ENCODE measurements around the gene GNGT1. TPM values are rescaled to one million over a fixed set of nuclear protein-coding genes. Genes with fewer than 3 reads are reported as not detected.
A peak's percentile ranks its signal among the peaks of the same experiment; 100 is the strongest.

GNGT1 gene
- polyA plus RNA-seq: not detected
- long read RNA-seq, donor 1, partial matches to known transcripts: 0 of 7 reads
- long read RNA-seq, donor 1, other reads (novel, unspliced or antisense): 7 of 7 reads
- long read RNA-seq, donor 2: 0 reads
- long read RNA-seq, donor 3: 0 reads
- long read RNA-seq, donor 4: 0 reads
- long read RNA-seq, donor 5: 0 reads
- long read RNA-seq, donor 6: 0 reads
- long read RNA-seq, donor 7: 0 reads
- long read RNA-seq, donor 8: 0 reads
- long read RNA-seq, donor 9: 0 reads
- long read RNA-seq, donor 10: 0 reads

DNA sequence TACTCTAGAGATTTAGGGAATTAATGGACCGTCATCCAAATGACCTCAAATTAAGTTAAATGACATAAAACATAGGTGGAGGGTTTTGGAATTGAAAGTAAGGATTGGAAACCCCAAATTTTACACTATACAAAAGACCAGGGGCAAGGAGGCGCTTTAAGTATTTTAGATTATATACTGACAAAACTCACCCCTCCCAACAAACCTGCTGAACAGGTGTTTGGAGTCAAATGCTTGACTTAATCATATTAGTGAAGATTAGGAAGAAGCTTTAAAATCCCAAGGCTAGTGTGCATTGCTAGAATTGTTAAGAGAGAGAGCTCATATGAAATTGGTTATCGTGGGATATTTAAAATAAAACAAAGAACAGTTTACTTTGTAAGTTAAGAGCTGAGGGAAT lies at the start of gene GNGT1:
Gene GNGT1, plus strand, starts transcription at position 301 of the 400 bp plus-strand sequence. CDS start 180 bp downstream, outside the sequence.
- DNase-seq: no peak
- FAIRE-seq: no peak
- Histone ChIP-seq H3K4me1 (ENCODE audit: control insufficient read depth in 3 of 3, insufficient read depth in 2 of 3, low read depth in 1 of 3, low read length in 2 of 3) (no peaks in the 10 kb centered on the region), H3K4me3 (ENCODE audit: low read depth in 1 of 3, low read length in 3 of 3) (no peak within 1 kb of the TSS), H3K27ac (ENCODE audit: low read depth in 1 of 3, low read length in 2 of 3) (no peak within 1 kb of the TSS), H3K27me3 (ENCODE audit: control insufficient read depth in 3 of 3, insufficient read depth in 3 of 3, low read length in 3 of 3) (no peaks in the 10 kb centered on the region), H3K36me3 (ENCODE audit: control insufficient read depth in 3 of 3, insufficient read depth in 2 of 3, low read depth in 1 of 3, low read length in 3 of 3) (no peaks in the 10 kb centered on the region), H3K9me3 (ENCODE audit: control insufficient read depth in 2 of 2, insufficient read depth in 1 of 2, low read depth in 1 of 2, low read length in 1 of 2) (no peaks in the 10 kb centered on the region)
- WGBS, 3 donors: 82 to 88% (median 87%) methylated on average over 3 of the region's 3 CpGs

DNA sequence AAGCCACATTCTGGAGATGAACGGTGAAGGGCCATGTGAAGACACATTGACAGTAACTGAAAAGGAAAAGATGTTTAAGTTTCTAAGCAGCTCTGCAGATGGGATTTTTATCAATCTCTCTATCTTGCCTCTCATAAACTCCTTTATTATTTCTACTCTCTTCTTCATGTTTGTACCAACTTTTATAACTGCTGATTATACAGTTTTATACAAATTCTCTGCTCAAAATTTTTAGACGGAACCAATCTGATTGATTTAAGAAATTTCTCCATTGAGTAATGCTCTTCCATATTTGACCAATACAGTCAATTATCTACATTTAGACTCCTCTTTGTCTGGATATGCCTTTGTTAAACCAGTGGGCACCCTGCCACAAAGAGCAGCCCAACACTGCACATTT lies 47.5 kb upstream of the GNGT1 start:
- 83 to 92% (median 86%) methylated on average over 2 of the region's 2 CpGs for WGBS, 3 donors
- Histone ChIP-seq H3K4me3 (ENCODE audit: low read depth in 1 of 3, low read length in 3 of 3) (no peak overlapping the region), H3K36me3 (ENCODE audit: control insufficient read depth in 3 of 3, insufficient read depth in 2 of 3, low read depth in 1 of 3, low read length in 3 of 3) (no peaks in the 10 kb centered on the region), H3K27me3 (ENCODE audit: control insufficient read depth in 3 of 3, insufficient read depth in 3 of 3, low read length in 3 of 3) (peaks cover 0 to 2% (median 0%) of the 10 kb centered on the region in 3 donors), H3K27ac (ENCODE audit: low read depth in 1 of 3, low read length in 2 of 3) (no peak overlapping the region), H3K9me3 (ENCODE audit: control insufficient read depth in 2 of 2, insufficient read depth in 1 of 2, low read depth in 1 of 2, low read length in 1 of 2) (no peaks in the 10 kb centered on the region), H3K4me1 (ENCODE audit: control insufficient read depth in 3 of 3, insufficient read depth in 2 of 3, low read depth in 1 of 3, low read length in 2 of 3) (no peaks in the 10 kb centered on the region)
- no peak for FAIRE-seq
- DNase-seq: no peak

DNA sequence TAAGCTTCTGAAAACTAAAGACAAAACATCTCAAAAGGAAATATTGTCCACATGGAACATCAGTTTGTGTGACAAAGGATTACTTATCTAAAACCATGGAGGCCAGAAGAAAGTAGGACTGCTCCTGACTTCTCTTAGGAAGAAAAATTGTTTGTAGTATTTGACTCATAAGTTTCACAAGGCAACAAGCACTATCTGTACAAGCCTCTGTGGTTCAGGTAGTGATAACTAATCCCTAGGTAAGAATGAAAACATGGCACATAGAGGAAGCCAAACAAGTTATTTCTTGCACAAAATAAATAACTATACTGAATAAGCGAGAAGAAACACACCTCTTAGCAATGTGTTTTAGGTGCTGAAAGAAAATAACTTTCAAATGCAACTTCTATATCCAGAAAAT lies 46.1 kb upstream of the GNGT1 start:
- no peak for FAIRE-seq

DNA sequence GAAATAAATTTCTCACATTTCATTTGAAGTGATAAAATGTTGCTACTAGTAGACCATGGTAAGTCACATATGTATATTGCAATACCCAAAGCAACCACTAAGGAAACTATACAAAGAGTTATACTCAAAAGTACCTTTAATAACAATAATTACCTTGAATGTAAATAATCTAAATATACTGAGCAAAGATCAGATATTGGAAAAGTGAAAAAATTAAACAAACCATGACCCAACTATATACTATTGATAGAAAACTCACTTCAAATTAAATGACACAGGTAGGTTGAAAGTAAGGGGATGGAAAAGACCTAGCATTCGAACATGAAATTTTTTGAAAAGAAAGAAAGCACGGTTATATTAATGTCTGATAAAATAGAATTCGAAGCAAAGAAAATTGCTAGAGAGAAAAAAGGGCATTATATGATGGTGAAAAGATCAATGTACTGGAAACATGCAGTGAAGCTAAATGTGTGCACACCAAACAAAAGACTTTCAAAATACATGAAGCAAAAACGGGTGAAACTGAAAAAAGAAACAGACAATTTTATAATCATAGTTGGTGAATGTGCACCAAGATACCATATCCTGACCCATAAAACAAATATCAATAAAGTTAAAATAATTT lies 44.9 kb upstream of the GNGT1 start:
- DNase-seq (no peak), FAIRE-seq (no peak)
- Histone ChIP-seq H3K9me3 (ENCODE audit: control insufficient read depth in 2 of 2, insufficient read depth in 1 of 2, low read depth in 1 of 2, low read length in 1 of 2) (no peaks in the 10 kb centered on the region), H3K27me3 (ENCODE audit: control insufficient read depth in 3 of 3, insufficient read depth in 3 of 3, low read length in 3 of 3) (peaks cover 0 to 2% (median 0%) of the 10 kb centered on the region in 3 donors), H3K4me1 (ENCODE audit: control insufficient read depth in 3 of 3, insufficient read depth in 2 of 3, low read depth in 1 of 3, low read length in 2 of 3) (no peaks in the 10 kb centered on the region), H3K27ac (ENCODE audit: low read depth in 1 of 3, low read length in 2 of 3) (no peak overlapping the region), H3K36me3 (ENCODE audit: control insufficient read depth in 3 of 3, insufficient read depth in 2 of 3, low read depth in 1 of 3, low read length in 3 of 3) (no peaks in the 10 kb centered on the region), H3K4me3 (ENCODE audit: low read depth in 1 of 3, low read length in 3 of 3) (no peak overlapping the region)
- 69 to 82% (median 78%) methylated on average over 4 of the region's 4 CpGs for WGBS, 3 donors

More for the DNA sequence above, 46.1 kb upstream of the GNGT1 start:
- Histone ChIP-seq H3K36me3 (ENCODE audit: control insufficient read depth in 3 of 3, insufficient read depth in 2 of 3, low read depth in 1 of 3, low read length in 3 of 3) (no peaks in the 10 kb centered on the region), H3K27ac (ENCODE audit: low read depth in 1 of 3, low read length in 2 of 3) (no peak overlapping the region), H3K4me1 (ENCODE audit: control insufficient read depth in 3 of 3, insufficient read depth in 2 of 3, low read depth in 1 of 3, low read length in 2 of 3) (no peaks in the 10 kb centered on the region), H3K27me3 (ENCODE audit: control insufficient read depth in 3 of 3, insufficient read depth in 3 of 3, low read length in 3 of 3) (peaks cover 0 to 2% (median 0%) of the 10 kb centered on the region in 3 donors), H3K4me3 (ENCODE audit: low read depth in 1 of 3, low read length in 3 of 3) (no peak overlapping the region), H3K9me3 (ENCODE audit: control insufficient read depth in 2 of 2, insufficient read depth in 1 of 2, low read depth in 1 of 2, low read length in 1 of 2) (no peaks in the 10 kb centered on the region)
- DNase-seq: no peak
- WGBS, 3 donors: 75 to 89% (median 80%) methylated on average over 1 of the region's 1 CpG

DNA sequence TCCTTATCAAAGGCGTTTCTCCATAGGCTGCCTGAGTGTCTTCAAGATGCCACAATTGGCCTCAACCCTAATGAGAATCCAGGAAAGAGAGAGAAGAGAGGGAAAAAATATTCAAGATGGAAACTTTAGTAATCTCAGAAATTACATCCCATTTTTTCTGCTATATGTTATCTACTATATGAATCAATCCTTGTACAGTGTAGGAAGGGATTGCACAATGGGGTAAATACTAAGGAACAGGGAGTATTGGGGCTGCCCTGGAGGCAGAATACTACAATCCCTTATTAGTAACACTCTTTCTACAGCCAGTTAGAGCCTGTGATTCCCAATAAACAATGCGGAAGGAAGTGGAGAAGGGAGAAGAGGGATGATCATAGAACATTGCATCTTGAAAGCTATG lies 43.7 kb upstream of the GNGT1 start:
- no peaks in the 10 kb centered on the region for H3K9me3 ChIP-seq (ENCODE audit: control insufficient read depth in 2 of 2, insufficient read depth in 1 of 2, low read depth in 1 of 2, low read length in 1 of 2)
- no peaks in the 10 kb centered on the region for H3K36me3 ChIP-seq (ENCODE audit: control insufficient read depth in 3 of 3, insufficient read depth in 2 of 3, low read depth in 1 of 3, low read length in 3 of 3)
- H3K27me3 ChIP-seq (ENCODE audit: control insufficient read depth in 3 of 3, insufficient read depth in 3 of 3, low read length in 3 of 3): peaks cover 0 to 2% (median 0%) of the 10 kb centered on the region in 3 donors
- FAIRE-seq (no peak), DNase-seq (no peak)
- no peak overlapping the region for H3K27ac ChIP-seq (ENCODE audit: low read depth in 1 of 3, low read length in 2 of 3)
- 60 to 79% (median 72%) methylated on average over 2 of the region's 2 CpGs for WGBS, 3 donors
- no peaks in the 10 kb centered on the region for H3K4me1 ChIP-seq (ENCODE audit: control insufficient read depth in 3 of 3, insufficient read depth in 2 of 3, low read depth in 1 of 3, low read length in 2 of 3)
- no peak overlapping the region for H3K4me3 ChIP-seq (ENCODE audit: low read depth in 1 of 3, low read length in 3 of 3)

DNA sequence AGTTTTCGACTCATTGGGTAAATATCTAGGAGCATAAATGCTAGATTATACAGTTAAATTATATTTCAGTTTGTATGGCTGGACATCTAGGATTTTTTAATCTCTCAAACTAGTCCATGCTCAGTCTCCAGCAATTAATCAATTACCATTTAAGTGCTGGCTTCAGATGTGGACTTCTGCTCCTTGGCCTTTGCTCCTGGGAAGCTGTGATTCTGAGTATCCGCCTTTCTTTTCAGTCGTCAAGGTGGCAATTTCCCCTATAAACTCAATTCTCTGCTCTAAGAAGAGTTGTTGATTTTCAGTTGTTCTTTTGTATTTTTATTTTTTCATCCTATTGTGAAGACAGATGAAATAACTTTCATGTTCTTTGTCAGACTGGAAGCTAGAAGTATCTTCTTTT lies 39.5 kb upstream of the GNGT1 start:
- WGBS, 3 donors: 25 to 65% (median 57%) methylated on average over 3 of the region's 3 CpGs
- peak overlapping the region in 1 of 3 donors; percentile 15 for H3K27ac ChIP-seq (ENCODE audit: low read depth in 1 of 3, low read length in 2 of 3)

DNA sequence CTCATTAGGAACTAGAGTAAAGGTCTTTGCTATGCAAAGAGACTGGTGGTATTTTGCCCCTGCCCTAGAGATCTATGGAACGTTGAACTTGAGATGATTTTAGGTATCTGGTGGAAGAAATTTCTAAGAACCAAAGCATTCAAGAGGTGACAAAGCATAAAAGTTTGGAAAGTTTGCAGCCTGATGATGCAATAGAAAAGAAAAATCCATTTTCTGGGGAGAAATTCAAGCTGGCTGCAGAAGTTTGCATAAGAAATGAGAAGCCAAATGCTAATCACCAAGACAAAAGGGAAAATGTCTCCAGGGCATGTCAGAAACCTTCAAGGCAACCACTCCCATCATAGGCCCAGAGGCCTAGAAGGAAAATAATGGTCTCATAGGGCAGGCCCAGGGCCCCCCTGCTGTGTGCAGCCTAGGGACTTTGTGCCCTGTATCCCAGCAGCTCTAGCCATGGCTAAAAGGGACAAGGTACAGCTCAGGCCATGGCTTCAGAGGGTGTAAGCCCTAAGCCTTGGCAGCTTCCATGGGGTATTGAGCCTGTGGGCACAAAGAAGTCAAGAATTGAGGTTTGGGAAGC lies 32.3 kb upstream of the GNGT1 start:
- no peak for DNase-seq
- WGBS, 3 donors: 71 to 80% (median 74%) methylated on average over 1 of the region's 1 CpG
- no peak overlapping the region for H3K27ac ChIP-seq (ENCODE audit: low read depth in 1 of 3, low read length in 2 of 3)
- H3K4me3 ChIP-seq (ENCODE audit: low read depth in 1 of 3, low read length in 3 of 3): no peak overlapping the region
- FAIRE-seq: no peak
- no peaks in the 10 kb centered on the region for H3K36me3 ChIP-seq (ENCODE audit: control insufficient read depth in 3 of 3, insufficient read depth in 2 of 3, low read depth in 1 of 3, low read length in 3 of 3)
- no peaks in the 10 kb centered on the region for H3K4me1 ChIP-seq (ENCODE audit: control insufficient read depth in 3 of 3, insufficient read depth in 2 of 3, low read depth in 1 of 3, low read length in 2 of 3)
- no peaks in the 10 kb centered on the region for H3K9me3 ChIP-seq (ENCODE audit: control insufficient read depth in 2 of 2, insufficient read depth in 1 of 2, low read depth in 1 of 2, low read length in 1 of 2)
- no peaks in the 10 kb centered on the region for H3K27me3 ChIP-seq (ENCODE audit: control insufficient read depth in 3 of 3, insufficient read depth in 3 of 3, low read length in 3 of 3)

More for the DNA sequence above, 39.5 kb upstream of the GNGT1 start:
- no peaks in the 10 kb centered on the region for H3K9me3 ChIP-seq (ENCODE audit: control insufficient read depth in 2 of 2, insufficient read depth in 1 of 2, low read depth in 1 of 2, low read length in 1 of 2)
- H3K4me3 ChIP-seq (ENCODE audit: low read depth in 1 of 3, low read length in 3 of 3): no peak overlapping the region
- DNase-seq (peak; percentile 11 to 51), FAIRE-seq (no peak)
- no peaks in the 10 kb centered on the region for H3K4me1 ChIP-seq (ENCODE audit: control insufficient read depth in 3 of 3, insufficient read depth in 2 of 3, low read depth in 1 of 3, low read length in 2 of 3)
- no peaks in the 10 kb centered on the region for H3K36me3 ChIP-seq (ENCODE audit: control insufficient read depth in 3 of 3, insufficient read depth in 2 of 3, low read depth in 1 of 3, low read length in 3 of 3)
- no peaks in the 10 kb centered on the region for H3K27me3 ChIP-seq (ENCODE audit: control insufficient read depth in 3 of 3, insufficient read depth in 3 of 3, low read length in 3 of 3)

DNA sequence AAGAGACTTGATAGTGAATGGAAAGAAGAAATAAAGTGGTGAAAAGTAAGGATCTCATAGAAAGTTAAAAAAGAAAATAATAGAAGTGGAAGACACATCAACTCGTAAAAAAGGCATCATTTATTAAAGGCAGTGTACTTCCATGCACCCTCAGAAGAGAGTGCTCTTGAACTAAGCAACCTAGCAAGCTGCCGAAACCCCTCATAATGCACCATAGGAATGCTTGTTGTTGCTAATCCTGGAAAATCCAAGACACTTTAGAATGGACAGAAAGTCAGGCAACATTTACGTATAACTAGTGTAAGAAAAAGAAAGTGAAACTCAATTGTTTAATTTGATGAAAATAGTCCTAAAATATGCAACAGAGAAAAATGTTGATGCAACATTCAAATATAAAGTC lies 28.6 kb upstream of the GNGT1 start:
- no peaks in the 10 kb centered on the region for H3K9me3 ChIP-seq (ENCODE audit: control insufficient read depth in 2 of 2, insufficient read depth in 1 of 2, low read depth in 1 of 2, low read length in 1 of 2)
- 72 to 77% (median 76%) methylated on average over 3 of the region's 3 CpGs for WGBS, 3 donors
- no peaks in the 10 kb centered on the region for H3K4me1 ChIP-seq (ENCODE audit: control insufficient read depth in 3 of 3, insufficient read depth in 2 of 3, low read depth in 1 of 3, low read length in 2 of 3)
- no peak for DNase-seq
- H3K36me3 ChIP-seq (ENCODE audit: control insufficient read depth in 3 of 3, insufficient read depth in 2 of 3, low read depth in 1 of 3, low read length in 3 of 3): no peaks in the 10 kb centered on the region
- no peak overlapping the region for H3K27ac ChIP-seq (ENCODE audit: low read depth in 1 of 3, low read length in 2 of 3)
- no peak overlapping the region for H3K4me3 ChIP-seq (ENCODE audit: low read depth in 1 of 3, low read length in 3 of 3)
- no peaks in the 10 kb centered on the region for H3K27me3 ChIP-seq (ENCODE audit: control insufficient read depth in 3 of 3, insufficient read depth in 3 of 3, low read length in 3 of 3)
- no peak for FAIRE-seq
